Suprapubic skin (tissue), 4 donors: ENCODE data around the gene TSPAN32.

ENCODE experiments used
- CTCF ChIP-seq, 2 donors: fragments of 200-600 bp in 1 of 2; fragments of 450-650 bp in 1 of 2; sonication (generic) in 1 of 2; IDR thresholded peaks; one replicate each; pipeline ENCODE4 v1.5.1; 2016 to 2019; ENCODE audit warnings: antibody characterized with exemption in 2 of 2, mild to moderate bottlenecking in 1 of 2, moderate library complexity in 1 of 2
- EP300 ChIP-seq: sonication (generic); formaldehyde crosslinking; IDR thresholded peaks from one replicate; pipeline ENCODE4 v1.6.1; 2017; ENCODE audit warnings: antibody characterized with exemption
- POLR2A ChIP-seq, 2 donors: fragments of 450-650 bp; IDR thresholded peaks; one replicate each; pipeline ENCODE4 v1.6.1; 2017; ENCODE audit warnings: antibody characterized with exemption in 2 of 2, mild to moderate bottlenecking in 2 of 2, moderate library complexity in 2 of 2
- POLR2AphosphoS5 ChIP-seq, 3 donors: sonication (generic); formaldehyde crosslinking; IDR thresholded peaks; one replicate each; pipeline ENCODE4 v1.6.1; 2017; ENCODE audit warnings: antibody characterized with exemption in 3 of 3

- TF ChIP-seq EP300 (no peak), CTCF (IDR thresholded peaks at IDR 0.05) (no peak), POLR2A (IDR thresholded peaks at IDR 0.05) (no peak), POLR2AphosphoS5 (IDR thresholded peaks at IDR 0.05) (no peak)
Measured at GRCh38 chr11:2300936-2301630, 730 bp upstream of the TSPAN32 start.
